K562 (cell line): ENCODE results near the gene DENND6B.

ENCODE experiments used
- CTCF ChIP-seq, 3 experiments: IDR thresholded peaks in 2 of 3; conservative IDR thresholded peaks in 1 of 3; 2 replicates each; pipeline ENCODE4 v1.5.1; 2011 to 2012; ENCODE audit warnings: low read length in 3 of 3, mild to moderate bottlenecking in 3 of 3, control low read depth in 2 of 3, improper control_type of control experiment in 1 of 3, inconsistent platforms in 1 of 3, low read depth in 1 of 3, mixed read lengths in 1 of 3, moderate library complexity in 1 of 3; ENCODE audit not compliant: insufficient read depth in 2 of 3
- JUN ChIP-seq, 2 experiments: sonication (generic) in 1 of 2; formaldehyde crosslinking in 1 of 2; IDR thresholded peaks; 2 replicates each; pipeline versions ENCODE4 v1.6.1 to v1.8.0; 2012 to 2022; ENCODE audit warnings: borderline replicate concordance in 2 of 2, mild to moderate bottlenecking in 2 of 2, improper control_type of control experiment in 1 of 2, low read depth in 1 of 2, low read length in 1 of 2, missing genetic modification reagents in 1 of 2
- SMARCC2 ChIP-seq: fragments of 450-650 bp; IDR thresholded peaks from 2 replicates; pipeline ENCODE4 v1.6.1; 2017; ENCODE audit warnings: antibody characterized with exemption, moderate library complexity, mild to moderate bottlenecking, low read depth
- ZNF668 ChIP-seq: fragments of 250-450 bp; sonication (Bioruptor Pico); IDR thresholded peaks from 2 replicates; pipeline ENCODE4 v1.8.0; 2022; ENCODE audit warnings: mild to moderate bottlenecking, inconsistent platforms
- TF ChIP-seq, protein P1 (sequence below): sonication (generic); formaldehyde crosslinking; IDR thresholded peaks from 2 replicates; pipeline ENCODE4 v1.8.0; 2022; ENCODE audit warnings: mild to moderate bottlenecking, missing genetic modification reagents

DNA sequence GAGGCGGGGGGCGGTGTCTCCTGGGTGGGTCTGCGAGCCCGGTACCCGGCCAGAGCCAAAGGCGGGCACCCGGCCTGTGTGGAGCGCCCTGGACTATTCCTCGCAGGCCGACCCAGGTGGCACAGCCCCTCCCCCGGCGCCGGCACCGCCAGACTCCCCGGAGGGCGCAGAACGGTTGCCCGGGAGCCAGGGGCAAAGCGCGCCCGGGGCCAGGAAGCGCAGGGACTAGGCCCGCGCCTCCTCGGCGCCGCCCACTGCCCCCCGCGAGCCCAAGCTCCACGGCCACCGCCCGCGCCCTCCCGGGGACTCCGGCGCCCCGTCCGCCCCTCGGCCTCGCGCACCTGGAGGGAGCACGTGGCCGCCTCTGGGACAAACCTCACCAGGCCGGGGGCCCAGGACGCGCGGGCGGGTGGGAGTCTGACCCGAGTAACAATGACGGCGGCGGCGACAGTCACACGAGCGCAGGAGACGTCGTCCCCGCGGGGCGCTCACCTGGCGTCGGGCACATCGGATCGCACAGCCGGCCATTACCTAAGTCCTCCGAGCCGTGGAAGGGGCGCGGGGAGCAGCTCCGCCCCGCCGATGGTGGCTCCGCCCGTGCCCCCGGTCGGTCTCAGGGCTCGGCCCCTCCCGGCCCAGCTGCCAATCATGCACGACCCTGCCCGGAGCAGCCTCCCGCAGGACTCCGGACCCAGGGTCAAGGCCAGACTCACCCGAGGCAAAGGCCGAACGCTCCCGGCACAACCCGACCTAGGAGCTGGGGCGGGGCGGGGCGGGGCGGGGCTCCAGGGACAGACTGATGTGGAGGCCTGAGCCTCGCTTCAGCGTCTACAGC is 26.8 kb downstream of the DENND6B start:
- TF ChIP-seq CTCF (IDR thresholded peaks at IDR 0.05 in 2 of 3, conservative IDR thresholded peaks at IDR 0.05 in 1 of 3; ENCODE audit: insufficient read depth in 2 of 3, low read depth in 1 of 3, low read length in 3 of 3) (no peak), SMARCC2 (no peak), JUN (IDR thresholded peaks at IDR 0.05; ENCODE audit: borderline replicate concordance, low read depth, low read length) (no peak), JUN (CRISPR knock-in tag; IDR thresholded peaks at IDR 0.05; ENCODE audit: borderline replicate concordance) (no peak), ZNF668 (CRISPR knock-in tag) (no peak)
- TF ChIP-seq, protein P1, sequence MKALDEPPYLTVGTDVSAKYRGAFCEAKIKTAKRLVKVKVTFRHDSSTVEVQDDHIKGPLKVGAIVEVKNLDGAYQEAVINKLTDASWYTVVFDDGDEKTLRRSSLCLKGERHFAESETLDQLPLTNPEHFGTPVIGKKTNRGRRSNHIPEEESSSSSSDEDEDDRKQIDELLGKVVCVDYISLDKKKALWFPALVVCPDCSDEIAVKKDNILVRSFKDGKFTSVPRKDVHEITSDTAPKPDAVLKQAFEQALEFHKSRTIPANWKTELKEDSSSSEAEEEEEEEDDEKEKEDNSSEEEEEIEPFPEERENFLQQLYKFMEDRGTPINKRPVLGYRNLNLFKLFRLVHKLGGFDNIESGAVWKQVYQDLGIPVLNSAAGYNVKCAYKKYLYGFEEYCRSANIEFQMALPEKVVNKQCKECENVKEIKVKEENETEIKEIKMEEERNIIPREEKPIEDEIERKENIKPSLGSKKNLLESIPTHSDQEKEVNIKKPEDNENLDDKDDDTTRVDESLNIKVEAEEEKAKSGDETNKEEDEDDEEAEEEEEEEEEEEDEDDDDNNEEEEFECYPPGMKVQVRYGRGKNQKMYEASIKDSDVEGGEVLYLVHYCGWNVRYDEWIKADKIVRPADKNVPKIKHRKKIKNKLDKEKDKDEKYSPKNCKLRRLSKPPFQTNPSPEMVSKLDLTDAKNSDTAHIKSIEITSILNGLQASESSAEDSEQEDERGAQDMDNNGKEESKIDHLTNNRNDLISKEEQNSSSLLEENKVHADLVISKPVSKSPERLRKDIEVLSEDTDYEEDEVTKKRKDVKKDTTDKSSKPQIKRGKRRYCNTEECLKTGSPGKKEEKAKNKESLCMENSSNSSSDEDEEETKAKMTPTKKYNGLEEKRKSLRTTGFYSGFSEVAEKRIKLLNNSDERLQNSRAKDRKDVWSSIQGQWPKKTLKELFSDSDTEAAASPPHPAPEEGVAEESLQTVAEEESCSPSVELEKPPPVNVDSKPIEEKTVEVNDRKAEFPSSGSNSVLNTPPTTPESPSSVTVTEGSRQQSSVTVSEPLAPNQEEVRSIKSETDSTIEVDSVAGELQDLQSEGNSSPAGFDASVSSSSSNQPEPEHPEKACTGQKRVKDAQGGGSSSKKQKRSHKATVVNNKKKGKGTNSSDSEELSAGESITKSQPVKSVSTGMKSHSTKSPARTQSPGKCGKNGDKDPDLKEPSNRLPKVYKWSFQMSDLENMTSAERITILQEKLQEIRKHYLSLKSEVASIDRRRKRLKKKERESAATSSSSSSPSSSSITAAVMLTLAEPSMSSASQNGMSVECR, result no peak
